Endothelial cell of umbilical vein (primary cell): ENCODE data around the gene RLN3. TPM values are rescaled to one million over a fixed set of nuclear protein-coding genes. Genes with fewer than 3 reads are reported as not detected.

Experiments used
- BruUV-seq: library from RNA; stranded (reverse); fragments of 400-500 nt; replicated peaks from 2 replicates; lab custom pipeline; 2021; lab: Mats Ljungman, UMichigan
- CTCF ChIA-PET: fragments of 300-600, 350-600 bp; sonication (Branson Sonifier 250); formaldehyde crosslinking; loops from one replicate; lab custom pipeline; 2021; ENCODE audit warnings: antibody characterized with exemption, inconsistent platforms; lab: Charles Lee
- POLR2A ChIA-PET: fragments of 300-600, 350-600 bp; sonication (Branson Sonifier 250); formaldehyde crosslinking; loops from one replicate; lab custom pipeline; 2021; ENCODE audit warnings: antibody characterized with exemption, inconsistent platforms; lab: Charles Lee
- DNase-seq: peaks from one replicate; pipeline ENCODE4 v3.0.0-alpha.2; 2011; ENCODE audit warnings: low read depth, low spot score
- FAIRE-seq: peaks from 2 replicates; lab custom pipeline; 2011; peaks lifted over from hg19 to GRCh38; lab: Jason Lieb, UNC
- H2AFZ ChIP-seq: 2 replicates; pipeline ENCODE4 v1.6.0; 2012; ENCODE audit warnings: low read depth, low read length, control low read depth, inconsistent platforms
- H3K27ac ChIP-seq: 2 replicates; pipeline ENCODE4 v1.5.1; 2011; ENCODE audit warnings: low read depth, mild to moderate bottlenecking, control low read depth, low read length, moderate library complexity; ENCODE audit not compliant: insufficient read depth
- H3K27me3 ChIP-seq, 2 experiments: 2 replicates each; pipeline versions ENCODE4 v1.6.0 to v1.6.1; 2011; ENCODE audit warnings: low read length in 2 of 2, mixed read lengths in 1 of 2; ENCODE audit not compliant: control insufficient read depth in 2 of 2, insufficient read depth in 2 of 2
- H3K36me3 ChIP-seq, 2 experiments: 2 replicates in 1 of 2; 3 replicates in 1 of 2; pipeline ENCODE4 v1.5.1; 2011; ENCODE audit warnings: low read length in 2 of 2, mild to moderate bottlenecking in 1 of 2, moderate library complexity in 1 of 2; ENCODE audit not compliant: control insufficient read depth in 2 of 2, insufficient read depth in 2 of 2; ENCODE audit errors: extremely low read depth in 1 of 2
- H3K4me1 ChIP-seq: 3 replicates; pipeline ENCODE4 v1.5.1; 2011; ENCODE audit warnings: mild to moderate bottlenecking, low read length; ENCODE audit not compliant: control insufficient read depth, insufficient read depth; ENCODE audit errors: extremely low read depth
- H3K4me2 ChIP-seq: 2 replicates; pipeline ENCODE4 v1.6.1; 2011; ENCODE audit warnings: low read length, control low read depth, mixed read lengths; ENCODE audit not compliant: insufficient read depth
- H3K4me3 ChIP-seq, 3 experiments: fragments of 200-600 bp in 1 of 3; sonication (generic), shearing (Covaris generic) in 1 of 3; replicated peaks in 1 of 3; 2 replicates each; pipeline ENCODE4 v1.5.1; 2011 to 2016; ENCODE audit warnings: control low read depth in 3 of 3, low read length in 3 of 3, mild to moderate bottlenecking in 2 of 3, inconsistent platforms in 1 of 3, low read depth in 1 of 3, moderate library complexity in 1 of 3; ENCODE audit not compliant: insufficient read depth in 1 of 3
- H3K79me2 ChIP-seq: 2 replicates; pipeline ENCODE4 v1.6.0; 2012; ENCODE audit warnings: low read length, inconsistent platforms; ENCODE audit not compliant: control insufficient read depth, insufficient read depth
- H3K9ac ChIP-seq: replicated peaks from 2 replicates; pipeline ENCODE3; 2011; ENCODE audit warnings: low read length, control low read depth; ENCODE audit not compliant: insufficient read depth; ENCODE audit errors: extremely low read depth
- H3K9me1 ChIP-seq: replicated peaks from 3 replicates; pipeline ENCODE4 v1.6.0; 2011; ENCODE audit warnings: mild to moderate bottlenecking, low read length; ENCODE audit not compliant: control insufficient read depth, insufficient read depth; ENCODE audit errors: extremely low read depth
- H3K9me3 ChIP-seq: replicated peaks from 2 replicates; pipeline ENCODE4 v1.5.1; 2012; ENCODE audit warnings: low read length, inconsistent platforms; ENCODE audit not compliant: control insufficient read depth, insufficient read depth
- H4K20me1 ChIP-seq: replicated peaks from 2 replicates; pipeline ENCODE3; 2011; ENCODE audit warnings: mild to moderate bottlenecking, low read length; ENCODE audit not compliant: control insufficient read depth, insufficient read depth; ENCODE audit errors: extremely low read depth
- CTCF ChIP-seq, 2 donors: IDR thresholded peaks; 1 replicate in 1 of 2; 2 replicates in 1 of 2; pipeline ENCODE4 v1.5.1; 2011; ENCODE audit warnings: low read length in 2 of 2, mild to moderate bottlenecking in 2 of 2, moderate library complexity in 2 of 2, control low read depth in 1 of 2, inconsistent platforms in 1 of 2, low read depth in 1 of 2; ENCODE audit not compliant: insufficient read depth in 1 of 2; ENCODE audit errors: extremely low read depth in 1 of 2
- EZH2 ChIP-seq: IDR thresholded peaks from 2 replicates; pipeline ENCODE4 v1.6.1; 2012; ENCODE audit warnings: borderline replicate concordance, low read depth, mild to moderate bottlenecking, moderate library complexity, low read length, inconsistent platforms; ENCODE audit not compliant: severe bottlenecking
- FOS ChIP-seq: IDR thresholded peaks from 2 replicates; pipeline ENCODE4 v1.6.1; 2011; ENCODE audit warnings: mild to moderate bottlenecking, low read length, moderate library complexity, borderline replicate concordance; ENCODE audit not compliant: insufficient read depth
- GATA2 ChIP-seq: IDR thresholded peaks from 2 replicates; pipeline ENCODE4 v1.7.0; 2011; ENCODE audit warnings: low read depth, mild to moderate bottlenecking, moderate library complexity, mixed read lengths, low read length; ENCODE audit not compliant: insufficient read length, insufficient read depth
- JUN ChIP-seq: IDR thresholded peaks from 2 replicates; pipeline ENCODE4 v1.6.1; 2011; ENCODE audit warnings: borderline replicate concordance, low read depth; ENCODE audit not compliant: insufficient read length, insufficient read depth
- MAX ChIP-seq: IDR thresholded peaks from 2 replicates; pipeline ENCODE4 v1.6.1; 2011; ENCODE audit not compliant: insufficient read depth, insufficient read length
- MYC ChIP-seq: IDR thresholded peaks from one replicate; pipeline ENCODE4 v1.6.1; 2011; ENCODE audit warnings: mild to moderate bottlenecking, low read depth, low read length
- POLR2A ChIP-seq: IDR thresholded peaks from 2 replicates; pipeline ENCODE4 v1.6.1; 2012; ENCODE audit warnings: low read depth, mild to moderate bottlenecking, control low read depth, low read length
- POLR2AphosphoS5 ChIP-seq: IDR thresholded peaks from 2 replicates; pipeline ENCODE4 v1.6.1; 2012; ENCODE audit warnings: low read depth, mild to moderate bottlenecking, control low read depth, low read length, moderate library complexity; ENCODE audit not compliant: insufficient read depth
- dilution Hi-C: fragments of 300-500 bp; cut with MboI; formaldehyde crosslinking; loops from one replicate; pipeline ENCODE4 v1.15.0; 2019; ENCODE audit warnings: low sequenced_read_pairs; ENCODE audit not compliant: extremely low pct_ligation_motif_present
- intact Hi-C: fragments of 100-400 bp; cut with micrococcal nuclease; formaldehyde crosslinking; loops from one replicate; pipeline ENCODE4 v1.10.0; 2022
- polyA plus RNA-seq, 4 experiments: library from polyadenylated mRNA; depleted of rRNA in 3 of 4; stranded (reverse) in 3 of 4; unstranded in 1 of 4; fragments of >200 nt; gene quantifications; 2 replicates each; pipeline versions ENCODE4 v1.2.1 to v1.2.3, GENCODE V29; 2011 to 2012; ENCODE audit warnings: missing spikeins in 1 of 4
- total RNA-seq: library from RNA; stranded (reverse); gene quantifications from 2 replicates; pipeline ENCODE4 v1.2.3, GENCODE V29; 2021

The RLN3 gene
- total and polyA plus RNA-seq, 2 donors (not counting 3 experiments of a cell fraction or from before 2014, with no cell fraction given): not detected

GRCh38 chr19:13995017-13995728 lies 32.8 kb upstream of the RLN3 start:
- H3K9me3 ChIP-seq: no peaks in the 10 kb centered on the region
- H3K27ac ChIP-seq: no peak overlapping the region
- ChIA-PET CTCF (interaction anchor here (1.1 to 1.4 kb wide), 2 partner anchors 18 to 37 kb away, joined by 4 read pairs; partner anchors contain the start of gene IL27RA), POLR2A (no interaction called here)
- TF ChIP-seq JUN (no peak), EZH2 (no peak), CTCF (IDR thresholded peaks at IDR 0.05; ENCODE audit: extremely low read depth in 1 of 2, insufficient read depth in 1 of 2, low read depth in 1 of 2, low read length in 2 of 2) (no peak), FOS (no peak), MAX (no peak), POLR2AphosphoS5 (no peak), MYC (no peak), GATA2 (no peak), POLR2A (no peak)
- peaks cover 0 to 7% of the 10 kb centered on the region in 2 experiments for H3K36me3 ChIP-seq
- dilution Hi-C loops: no loop called here
- intact Hi-C loops: no loop called here
- H4K20me1 ChIP-seq: no peaks in the 10 kb centered on the region
- FAIRE-seq: no peak
- DNase-seq: no peak
- BruUV-seq: no TSS peak
- H3K4me2 ChIP-seq: no peak overlapping the region
- H3K79me2 ChIP-seq: peaks cover 2% of the 10 kb centered on the region
- no peaks in the 10 kb centered on the region for H3K27me3 ChIP-seq
- H3K4me3 ChIP-seq: no peak overlapping the region
- H3K9me1 ChIP-seq: no peaks in the 10 kb centered on the region
- no peaks in the 10 kb centered on the region for H3K4me1 ChIP-seq
- H2AFZ ChIP-seq: no peak overlapping the region
- no peak overlapping the region for H3K9ac ChIP-seq
